Tibial nerve (tissue), 3 donors: ENCODE results near the gene NEDD4L.

Experiments
- CTCF ChIP-seq, 5 experiments: fragments of 200-600 bp in 3 of 5; fragments of 450-650 bp in 2 of 5; sonication (generic) in 3 of 5; IDR thresholded peaks; one replicate each; pipeline ENCODE4 v1.5.1; 2016 to 2019; ENCODE audit warnings: antibody characterized with exemption in 5 of 5, mild to moderate bottlenecking in 3 of 5, moderate library complexity in 2 of 5
- POLR2A ChIP-seq, 2 donors: fragments of 450-650 bp; IDR thresholded peaks; one replicate each; pipeline ENCODE4 v1.6.1; 2017; ENCODE audit warnings: antibody characterized with exemption in 2 of 2, mild to moderate bottlenecking in 2 of 2, moderate library complexity in 2 of 2

GRCh38 chr18:58087928-58088690 is 44.1 kb downstream of the NEDD4L start:
- TF ChIP-seq CTCF (IDR thresholded peaks at IDR 0.05) (no peak), POLR2A (IDR thresholded peaks at IDR 0.05) (no peak)
